HepG2 (cell line): ENCODE data around the gene OST4. TPM values are rescaled to one million over a fixed set of nuclear protein-coding genes. Genes with fewer than 3 reads are reported as not detected.

ENCODE experiments used
- AHR ChIP-seq: IDR thresholded peaks from 2 replicates; pipeline ENCODE4 v1.6.1; 2018; ENCODE audit warnings: missing genetic modification reagents, missing compliant biosample characterization
- FLYWCH1 ChIP-seq: sonication (generic); formaldehyde crosslinking; IDR thresholded peaks from 2 replicates; pipeline ENCODE4 v1.8.1; 2023; ENCODE audit warnings: mild to moderate bottlenecking, missing genetic modification reagents
- GABPB1 ChIP-seq: IDR thresholded peaks from 2 replicates; pipeline ENCODE4 v1.6.1; 2016; ENCODE audit warnings: mild to moderate bottlenecking, missing genetic modification reagents, moderate library complexity, missing compliant biosample characterization
- GFI1 ChIP-seq: sonication (generic); formaldehyde crosslinking; IDR thresholded peaks from 2 replicates; pipeline ENCODE4 v1.5.0; 2020; ENCODE audit warnings: missing genetic modification reagents, mild to moderate bottlenecking, borderline replicate concordance
- GLMP ChIP-seq: sonication (generic); formaldehyde crosslinking; IDR thresholded peaks from 2 replicates; pipeline ENCODE4 v1.9.0; 2021; ENCODE audit warnings: missing genetic modification reagents, mild to moderate bottlenecking, borderline replicate concordance
- GMEB1 ChIP-seq: sonication (generic); formaldehyde crosslinking; IDR thresholded peaks from 2 replicates; pipeline ENCODE4 v1.5.1; 2020; ENCODE audit warnings: missing genetic modification reagents, mild to moderate bottlenecking, borderline replicate concordance
- GPBP1L1 ChIP-seq: sonication (generic); formaldehyde crosslinking; IDR thresholded peaks from 2 replicates; pipeline ENCODE4 v1.5.0; 2020; ENCODE audit warnings: mild to moderate bottlenecking, missing genetic modification reagents
- HMGA1 ChIP-seq: sonication (generic); formaldehyde crosslinking; conservative IDR thresholded peaks from 2 replicates; pipeline ENCODE4 v1.4.0; 2020; ENCODE audit warnings: missing genetic modification reagents
- MIER2 ChIP-seq: IDR thresholded peaks from 2 replicates; pipeline ENCODE4 v1.6.1; 2016; ENCODE audit warnings: missing biosample characterization, missing genetic modification reagents
- MIER3 ChIP-seq: IDR thresholded peaks from 2 replicates; pipeline ENCODE4 v1.6.1; 2016; ENCODE audit warnings: missing compliant biosample characterization, borderline replicate concordance
- PAF1 ChIP-seq: IDR thresholded peaks from 2 replicates; pipeline ENCODE4 v1.6.1; 2016; ENCODE audit warnings: missing genetic modification reagents, missing compliant biosample characterization
- PBX2 ChIP-seq: IDR thresholded peaks from 2 replicates; pipeline ENCODE4 v1.6.1; 2016; ENCODE audit warnings: control low read depth
- REXO4 ChIP-seq: sonication (generic); formaldehyde crosslinking; IDR thresholded peaks from 2 replicates; pipeline ENCODE4 v1.8.0; 2022; ENCODE audit warnings: missing genetic modification reagents, mild to moderate bottlenecking, borderline replicate concordance
- SOX5 ChIP-seq: IDR thresholded peaks from 2 replicates; pipeline ENCODE4 v1.6.1; 2016; ENCODE audit warnings: borderline replicate concordance
- SP140L ChIP-seq: sonication (generic); formaldehyde crosslinking; IDR thresholded peaks from 2 replicates; pipeline ENCODE4 v1.4.0; 2020; ENCODE audit warnings: missing genetic modification reagents, borderline replicate concordance
- SRF ChIP-seq: IDR thresholded peaks from 2 replicates; pipeline ENCODE4 v1.6.1; 2011; ENCODE audit warnings: mild to moderate bottlenecking, low read depth, low read length, moderate library complexity
- SSRP1 ChIP-seq: IDR thresholded peaks from 2 replicates; pipeline ENCODE4 v1.6.1; 2016; ENCODE audit warnings: control low read depth
- TBX3 ChIP-seq: fragments of 450-650 bp; IDR thresholded peaks from 2 replicates; pipeline ENCODE4 v1.6.1; 2017; ENCODE audit warnings: antibody characterized with exemption, mild to moderate bottlenecking, inconsistent platforms, borderline replicate concordance
- TFDP2 ChIP-seq: sonication (generic); formaldehyde crosslinking; IDR thresholded peaks from 2 replicates; pipeline ENCODE4 v1.4.0; 2020; ENCODE audit warnings: missing genetic modification reagents
- TOE1 ChIP-seq: sonication (generic); formaldehyde crosslinking; IDR thresholded peaks from 2 replicates; pipeline ENCODE4 v1.4.0; 2020; ENCODE audit warnings: mild to moderate bottlenecking, missing genetic modification reagents
- ZNF12 ChIP-seq: sonication (generic); formaldehyde crosslinking; IDR thresholded peaks from 2 replicates; pipeline ENCODE4 v1.5.0; 2020; ENCODE audit warnings: missing genetic modification reagents
- ZNF205 ChIP-seq: IDR thresholded peaks from 2 replicates; pipeline ENCODE4 v1.6.1; 2018; ENCODE audit warnings: missing biosample characterization, missing genetic modification reagents
- ZNF337 ChIP-seq: sonication (generic); formaldehyde crosslinking; IDR thresholded peaks from 2 replicates; pipeline ENCODE4 v1.5.1; 2020; ENCODE audit warnings: missing genetic modification reagents, low read depth, mild to moderate bottlenecking, borderline replicate concordance
- ZNF569 ChIP-seq: sonication (generic); formaldehyde crosslinking; IDR thresholded peaks from 2 replicates; pipeline ENCODE4 v1.5.0; 2020; ENCODE audit warnings: mild to moderate bottlenecking, missing genetic modification reagents, moderate library complexity, borderline replicate concordance
- ZSCAN12 ChIP-seq: sonication (generic); formaldehyde crosslinking; IDR thresholded peaks from 2 replicates; pipeline ENCODE4 v1.9.0; 2021; ENCODE audit warnings: mild to moderate bottlenecking, missing genetic modification reagents
- polyA plus RNA-seq, 8 experiments: library from polyadenylated mRNA; depleted of rRNA in 3 of 8; stranded (reverse) in 7 of 8; unstranded in 1 of 8; fragments of >200 nt; fragmentation: Illumina TruSeq in 4 of 8; extraction: Trizol in 4 of 8; gene quantifications; 2 replicates each; pipeline versions ENCODE4 v1.2.1 to v1.2.3, GENCODE V29; 2011 to 2016; ENCODE audit warnings: low read depth in 4 of 8, missing spikeins in 1 of 8, mixed read lengths in 1 of 8; ENCODE audit not compliant: insufficient read depth in 1 of 8
- total RNA-seq, 5 experiments: library from RNA; depleted of rRNA; stranded (reverse); fragments of >200 nt; fragmentation: Illumina TruSeq; extraction: Trizol; gene quantifications; 2 replicates each; pipeline ENCODE4 v1.2.3, GENCODE V29; 2016; ENCODE audit warnings: low read depth in 1 of 5

OST4 gene
- total and polyA plus RNA-seq, 2 of the 13 experiments (the other 11 are each of a cell fraction or from before 2014, with no cell fraction given), result 498 to 584 TPM

- TF ChIP-seq GMEB1 (CRISPR knock-in tag) (peak; percentile 74), SSRP1 (CRISPR knock-in tag) (peak; percentile 64; the same call in 1 of the 2 replicates), ZSCAN12 (CRISPR knock-in tag) (0 out of 2 replicates have a peak, but pooled peaks have one; percentile 16), ZNF569 (CRISPR knock-in tag) (no peak), MIER2 (peak; percentile 22; the same call in 1 of the 2 replicates), TOE1 (CRISPR knock-in tag) (peak; percentile 90), SOX5 (peak; percentile 47; the same call in 1 of the 2 replicates), MIER3 (CRISPR knock-in tag) (peak; percentile 90), GLMP (CRISPR knock-in tag) (no peak), ZNF12 (CRISPR knock-in tag) (peak; percentile 74), PAF1 (CRISPR knock-in tag) (no peak), SP140L (CRISPR knock-in tag) (peak; percentile 34; the same call in 1 of the 2 replicates), ZNF205 (CRISPR knock-in tag) (peak; percentile 79; the same call in 1 of the 2 replicates), GFI1 (CRISPR knock-in tag) (no peak), GABPB1 (CRISPR knock-in tag) (peak; percentile 76), GPBP1L1 (CRISPR knock-in tag) (no peak), SRF (no peak; the same call in 1 of the 2 replicates), REXO4 (CRISPR knock-in tag) (no peak; the same call in 1 of the 2 replicates), FLYWCH1 (peak; percentile 85; the same call in 1 of the 2 replicates), ZNF337 (no peak), AHR (CRISPR knock-in tag) (no peak; the same call in 1 of the 2 replicates), PBX2 (CRISPR knock-in tag) (no peak; the same call in 1 of the 2 replicates), TBX3 (no peak), TFDP2 (CRISPR knock-in tag) (peak; percentile 97), HMGA1 (CRISPR knock-in tag) (no peak)
These were observed 14.8 kb upstream of the OST4 start (continued) for GRCh38 chr2:27086090-27086723.
